LNCAP (cell line): Measurements from ENCODE around the gene ITGA1.

Source experiments
- TF ChIP-seq, protein P1 (sequence below): fragments of 450-650 bp; IDR thresholded peaks from 2 replicates; pipeline ENCODE4 v1.5.1; 2017; ENCODE audit warnings: mild to moderate bottlenecking

ITGA1 gene

GRCh38 chr5:52943285-52943684, 155.6 kb downstream of the ITGA1 start:
- TF ChIP-seq, protein P1, sequence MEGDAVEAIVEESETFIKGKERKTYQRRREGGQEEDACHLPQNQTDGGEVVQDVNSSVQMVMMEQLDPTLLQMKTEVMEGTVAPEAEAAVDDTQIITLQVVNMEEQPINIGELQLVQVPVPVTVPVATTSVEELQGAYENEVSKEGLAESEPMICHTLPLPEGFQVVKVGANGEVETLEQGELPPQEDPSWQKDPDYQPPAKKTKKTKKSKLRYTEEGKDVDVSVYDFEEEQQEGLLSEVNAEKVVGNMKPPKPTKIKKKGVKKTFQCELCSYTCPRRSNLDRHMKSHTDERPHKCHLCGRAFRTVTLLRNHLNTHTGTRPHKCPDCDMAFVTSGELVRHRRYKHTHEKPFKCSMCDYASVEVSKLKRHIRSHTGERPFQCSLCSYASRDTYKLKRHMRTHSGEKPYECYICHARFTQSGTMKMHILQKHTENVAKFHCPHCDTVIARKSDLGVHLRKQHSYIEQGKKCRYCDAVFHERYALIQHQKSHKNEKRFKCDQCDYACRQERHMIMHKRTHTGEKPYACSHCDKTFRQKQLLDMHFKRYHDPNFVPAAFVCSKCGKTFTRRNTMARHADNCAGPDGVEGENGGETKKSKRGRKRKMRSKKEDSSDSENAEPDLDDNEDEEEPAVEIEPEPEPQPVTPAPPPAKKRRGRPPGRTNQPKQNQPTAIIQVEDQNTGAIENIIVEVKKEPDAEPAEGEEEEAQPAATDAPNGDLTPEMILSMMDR: peak; percentile 25; the same call in 1 of the 2 replicates

DNA sequence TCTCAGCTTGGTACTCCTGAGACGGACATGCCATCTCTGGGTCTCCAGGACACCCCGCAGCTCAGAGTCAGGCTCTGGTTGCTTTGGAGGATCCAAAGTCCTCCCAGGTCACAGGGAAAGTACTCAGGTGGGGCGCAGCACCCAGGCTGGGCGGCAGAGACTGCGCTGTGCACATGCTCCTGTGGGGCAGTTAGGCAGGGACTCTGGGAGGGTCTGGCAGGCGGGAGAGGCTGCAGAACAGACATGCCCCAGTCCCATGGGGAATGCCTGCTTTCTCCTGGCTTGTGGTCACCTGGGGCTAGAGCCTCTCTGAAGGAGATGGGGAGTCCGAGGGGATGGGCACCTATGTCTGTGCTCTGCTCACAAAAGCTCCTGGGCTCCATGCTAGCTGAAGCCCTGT, 156.1 kb downstream of the ITGA1 start:
- TF ChIP-seq, protein P1: no peak

DNA sequence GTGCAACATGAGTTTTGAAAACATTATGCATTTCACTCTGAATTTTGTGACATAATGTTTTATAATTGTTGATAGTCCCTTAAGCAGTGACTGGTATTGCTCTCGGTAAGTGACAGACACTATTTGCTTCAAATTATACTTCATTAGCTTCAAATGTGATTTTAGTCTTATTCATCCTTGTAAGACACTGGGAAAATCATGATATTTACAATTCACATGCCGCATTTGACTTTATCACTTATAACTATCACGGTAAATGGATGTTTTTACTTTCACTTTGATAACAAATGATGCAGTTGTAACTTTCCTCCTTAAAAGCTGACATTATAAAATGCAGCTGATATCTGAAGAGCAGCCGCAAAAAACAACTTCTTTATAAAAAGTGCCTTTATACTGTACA, 157.3 kb downstream of the ITGA1 start:
- TF ChIP-seq, protein P1: no peak

DNA sequence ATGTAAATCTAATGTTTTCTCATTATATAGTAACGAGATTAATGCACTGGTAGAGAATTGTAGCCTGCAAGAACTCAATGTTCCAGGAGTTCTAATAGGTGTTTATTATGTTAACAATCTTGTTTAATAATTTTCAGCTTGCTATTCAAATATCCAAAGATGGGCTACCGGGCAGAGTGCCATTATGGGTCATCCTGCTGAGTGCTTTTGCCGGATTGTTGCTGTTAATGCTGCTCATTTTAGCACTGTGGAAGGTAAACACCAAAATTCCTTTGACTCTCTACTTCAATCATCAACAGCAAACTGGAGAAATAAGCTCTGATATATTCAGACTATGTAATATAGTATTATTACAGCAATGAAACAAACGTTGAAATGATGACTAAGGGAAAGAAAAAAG, 159.5 kb downstream of the ITGA1 start:
- TF ChIP-seq, protein P1: no peak

GRCh38 chr5:52947851-52948250, 160.1 kb downstream of the ITGA1 start:
- TF ChIP-seq, protein P1: no peak

- TF ChIP-seq, protein P1: peak; percentile 86
These were observed 160.8 kb downstream of the ITGA1 start for GRCh38 chr5:52948418-52949076.

DNA sequence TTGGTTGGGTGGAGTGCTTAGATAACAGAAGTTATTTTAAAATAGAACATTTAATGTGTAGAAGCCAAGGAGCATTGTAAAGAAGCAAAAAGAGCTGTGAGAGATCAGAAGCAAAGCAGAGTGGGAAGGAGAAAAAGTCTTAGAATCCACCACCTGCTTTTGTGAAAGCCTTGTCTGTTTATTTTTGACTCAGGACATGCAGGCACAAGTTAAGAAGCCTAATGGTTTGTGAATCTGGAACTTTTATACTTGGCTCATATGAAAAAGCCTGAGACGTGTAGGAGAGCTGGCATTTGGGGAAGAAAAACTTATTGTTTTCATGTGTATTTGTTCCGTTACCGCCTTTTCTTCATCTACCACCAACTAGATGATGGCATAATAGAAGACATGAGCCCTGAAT, 163.0 kb downstream of the ITGA1 start:
- TF ChIP-seq, protein P1: no peak

- TF ChIP-seq, protein P1: no peak
These were observed 164.8 kb downstream of the ITGA1 start for GRCh38 chr5:52952483-52952882.
